ENCODE data around the gene VIM.
"Not testable (repeated sequence)": the region's sequence is repeated elsewhere in the genome, so short reads cannot be mapped to it uniquely, and the experiment has no call there.

The VIM gene

GRCh38 chr10:17231788-17232187, 3.7 kb downstream of the VIM start:
- DNase-seq (ENCODE audit: low read depth in 2 of 3, low spot score in 2 of 3): no peak

GRCh38 chr10:17232276-17232960, 4.4 kb downstream of the VIM start:
- no peak for DNase-seq (ENCODE audit: low read depth in 2 of 3, low spot score in 2 of 3)

GRCh38 chr10:17233286-17233991, 5.4 kb downstream of the VIM start:
- no peak for DNase-seq (ENCODE audit: low read depth in 2 of 3, low spot score in 2 of 3)

- no peak for DNase-seq (ENCODE audit: low read depth in 2 of 3, low spot score in 2 of 3)
These were observed 6.4 kb downstream of the VIM start for GRCh38 chr10:17234431-17234945.

- no peak for DNase-seq (ENCODE audit: low read depth in 2 of 3, low spot score in 2 of 3)
These were observed 7.1 kb downstream of the VIM start for GRCh38 chr10:17235136-17235535.

- no peak for DNase-seq (ENCODE audit: low read depth in 2 of 3, low spot score in 2 of 3)
These were observed 8.6 kb downstream of the VIM start for GRCh38 chr10:17236468-17237148.

DNA sequence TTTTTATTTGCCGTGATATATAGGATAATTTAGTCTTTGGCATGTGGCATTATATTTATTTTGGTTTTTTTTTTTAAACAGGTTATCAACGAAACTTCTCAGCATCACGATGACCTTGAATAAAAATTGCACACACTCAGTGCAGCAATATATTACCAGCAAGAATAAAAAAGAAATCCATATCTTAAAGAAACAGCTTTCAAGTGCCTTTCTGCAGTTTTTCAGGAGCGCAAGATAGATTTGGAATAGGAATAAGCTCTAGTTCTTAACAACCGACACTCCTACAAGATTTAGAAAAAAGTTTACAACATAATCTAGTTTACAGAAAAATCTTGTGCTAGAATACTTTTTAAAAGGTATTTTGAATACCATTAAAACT, 9.1 kb downstream of the VIM start:
- no peak for DNase-seq (ENCODE audit: low read depth in 2 of 3, low spot score in 2 of 3)

GRCh38 chr10:17237915-17238444, 9.9 kb downstream of the VIM start:
- no peak for DNase-seq (ENCODE audit: low read depth in 2 of 3, low spot score in 2 of 3)

- no peak for DNase-seq (ENCODE audit: low read depth in 2 of 3, low spot score in 2 of 3)
These were observed 10.6 kb downstream of the VIM start for GRCh38 chr10:17238445-17239291.

DNA sequence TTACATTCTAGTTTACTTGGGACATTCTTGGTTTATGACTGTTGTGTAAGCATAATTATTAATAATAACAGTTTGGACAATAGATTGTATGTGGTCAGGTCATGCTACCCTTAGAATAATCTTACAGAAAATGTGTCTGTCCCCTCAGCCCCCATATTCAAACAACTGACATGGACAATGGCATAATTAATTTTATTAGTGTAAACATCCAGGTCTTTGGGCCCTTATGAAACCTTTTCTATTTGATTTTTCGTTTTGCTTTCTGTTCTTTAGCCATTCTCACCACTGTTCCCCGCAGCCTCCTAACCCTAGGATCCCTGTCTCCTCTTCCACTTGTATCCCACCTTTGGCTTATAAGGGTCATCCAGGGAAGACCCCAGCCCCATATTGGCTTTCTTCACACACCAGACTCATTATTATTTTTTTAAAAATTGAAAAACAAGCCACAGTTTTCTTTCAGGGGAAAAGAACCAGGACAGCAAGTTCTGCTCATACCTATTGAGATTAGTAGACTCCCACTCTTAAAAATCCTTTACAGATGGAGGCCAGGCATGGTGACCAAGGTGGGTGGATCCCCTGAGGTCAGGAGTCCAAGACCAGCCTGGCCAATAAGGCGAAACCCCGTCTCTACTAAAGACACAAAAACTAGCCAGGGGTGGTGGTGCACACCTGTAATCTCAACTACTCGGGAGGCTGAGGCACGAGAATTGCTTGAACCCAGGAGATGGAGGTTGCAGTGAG, 11.5 kb downstream of the VIM start:
- no peak for DNase-seq (ENCODE audit: low read depth in 2 of 3, low spot score in 2 of 3)

DNA sequence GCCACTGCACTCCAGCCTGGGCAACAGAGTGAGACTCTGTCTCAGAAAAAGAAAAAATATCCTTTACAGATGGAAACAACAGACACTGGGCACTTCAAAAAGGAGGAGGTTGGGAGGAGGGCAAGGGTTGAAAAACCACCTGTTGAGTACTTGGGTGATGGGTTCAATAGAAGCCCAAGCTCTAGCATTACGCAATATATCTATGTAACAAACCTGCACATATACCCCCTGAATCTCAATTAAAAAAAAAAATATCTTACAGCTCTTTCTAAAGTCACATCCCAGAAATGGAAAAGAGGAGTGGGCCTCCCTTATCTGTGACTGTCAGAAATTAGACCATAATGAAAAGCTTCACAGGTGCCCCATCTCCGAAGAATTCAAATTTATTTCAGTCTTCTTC, 12.1 kb downstream of the VIM start:
- no peak for DNase-seq (ENCODE audit: low read depth in 2 of 3, low spot score in 2 of 3)

DNA sequence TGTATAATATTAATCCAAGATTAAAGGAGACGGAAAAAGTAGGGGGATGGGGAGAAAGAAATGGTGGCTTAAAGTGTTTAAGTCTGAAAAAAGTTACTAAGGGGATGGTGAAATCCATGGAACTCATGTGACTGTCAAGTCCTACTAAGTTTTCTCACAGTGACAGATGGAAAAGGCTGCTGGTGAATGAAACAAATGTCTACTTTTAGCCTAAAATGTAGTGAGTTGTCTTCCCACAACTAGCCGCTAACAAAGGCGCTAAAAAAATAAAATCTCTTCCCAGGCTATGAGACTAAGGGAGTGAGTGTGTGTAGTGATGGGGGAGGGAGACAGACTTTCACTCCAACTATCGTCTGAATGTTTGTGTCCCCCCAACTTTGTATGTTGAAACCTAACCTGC, 12.6 kb downstream of the VIM start:
- no peak for DNase-seq (ENCODE audit: low read depth in 2 of 3, low spot score in 2 of 3)

- no peak for DNase-seq (ENCODE audit: low read depth in 2 of 3, low spot score in 2 of 3)
These were observed 13.7 kb downstream of the VIM start for GRCh38 chr10:17241611-17242333.

DNA sequence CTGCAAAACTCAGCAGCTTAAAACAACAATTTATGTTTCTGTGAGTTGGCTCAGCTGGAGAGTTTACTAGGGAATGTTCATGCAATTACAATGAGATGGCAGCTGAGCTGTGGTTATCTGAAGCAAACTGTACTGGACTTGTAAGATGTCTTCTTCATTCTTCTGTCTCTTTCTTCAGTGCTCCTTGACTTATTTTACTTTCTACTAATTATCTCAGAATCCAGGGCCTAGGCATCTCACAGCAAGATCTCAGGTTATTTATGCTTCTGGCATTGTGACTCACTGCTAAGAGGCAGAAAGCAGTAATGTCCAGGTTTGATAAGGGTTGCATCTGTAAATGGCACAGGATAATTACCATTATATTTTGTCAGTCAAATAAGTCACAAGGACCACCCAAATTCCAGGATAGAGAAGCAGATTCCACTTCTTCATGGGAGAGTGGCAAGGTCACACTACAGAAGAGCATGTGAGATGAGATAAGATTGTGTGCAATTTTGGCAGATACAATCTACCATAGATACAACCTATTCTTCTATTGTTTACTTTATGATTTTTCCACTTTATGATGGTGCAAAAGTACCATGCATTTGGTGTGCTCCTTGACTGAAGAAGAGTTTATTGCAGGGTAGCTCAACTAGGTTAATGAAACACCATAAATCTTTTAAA, 16.8 kb downstream of the VIM start:
- DNase-seq (ENCODE audit: low read depth in 2 of 3, low spot score in 2 of 3): no peak

- no peak for DNase-seq (ENCODE audit: low read depth in 2 of 3, low spot score in 2 of 3)
These were observed 19.2 kb downstream of the VIM start for GRCh38 chr10:17247210-17247609.

DNA sequence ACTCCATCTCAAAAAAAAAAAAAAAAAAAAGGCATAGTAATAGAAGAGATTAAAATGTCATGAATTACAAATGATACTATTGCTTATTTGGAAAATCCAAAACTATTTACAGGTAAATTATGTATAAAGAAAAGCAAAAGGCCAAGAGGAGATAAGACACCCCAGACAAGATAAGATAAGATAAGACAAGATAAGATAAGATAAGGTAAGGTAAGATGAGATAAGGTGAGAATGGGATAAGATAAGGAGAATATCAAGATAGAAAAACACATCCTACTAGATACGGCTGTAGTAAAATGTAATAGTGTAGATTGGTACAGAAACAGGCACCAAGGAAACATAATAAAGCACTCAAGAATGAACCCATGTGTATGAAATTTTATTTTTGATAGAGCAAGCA, 20.9 kb downstream of the VIM start:
- no peak for DNase-seq (ENCODE audit: low read depth in 2 of 3, low spot score in 2 of 3)

DNA sequence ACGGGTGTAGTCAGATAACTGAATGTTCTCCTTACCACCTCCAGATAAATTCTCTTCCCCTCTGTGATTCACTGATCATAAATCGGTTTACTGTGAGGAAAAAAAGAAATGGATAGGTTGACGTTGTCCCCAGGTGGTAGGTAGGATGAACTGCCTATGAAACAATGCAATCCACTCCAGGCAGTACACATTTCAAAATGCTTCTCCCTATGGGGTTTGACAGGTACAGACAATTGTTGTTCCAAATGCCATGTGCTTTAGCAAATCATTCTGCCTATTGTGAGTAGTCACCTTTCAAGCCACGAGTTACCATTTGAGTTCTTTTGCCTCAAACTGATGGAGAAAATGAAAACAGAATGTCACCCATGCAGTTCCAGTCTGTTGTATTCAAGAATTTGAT, 21.8 kb downstream of the VIM start:
- DNase-seq (ENCODE audit: low read depth in 2 of 3, low spot score in 2 of 3): no peak

- DNase-seq (ENCODE audit: low read depth in 2 of 3, low spot score in 2 of 3): no peak
These were observed 22.7 kb downstream of the VIM start for GRCh38 chr10:17250736-17251135.

- not testable (repeated sequence) for DNase-seq (ENCODE audit: low read depth in 2 of 3, low spot score in 2 of 3)
These were observed 26.6 kb downstream of the VIM start for GRCh38 chr10:17254543-17255050.
